ENCODE results near the gene CTNNBIP1.

Gene CTNNBIP1

DNA sequence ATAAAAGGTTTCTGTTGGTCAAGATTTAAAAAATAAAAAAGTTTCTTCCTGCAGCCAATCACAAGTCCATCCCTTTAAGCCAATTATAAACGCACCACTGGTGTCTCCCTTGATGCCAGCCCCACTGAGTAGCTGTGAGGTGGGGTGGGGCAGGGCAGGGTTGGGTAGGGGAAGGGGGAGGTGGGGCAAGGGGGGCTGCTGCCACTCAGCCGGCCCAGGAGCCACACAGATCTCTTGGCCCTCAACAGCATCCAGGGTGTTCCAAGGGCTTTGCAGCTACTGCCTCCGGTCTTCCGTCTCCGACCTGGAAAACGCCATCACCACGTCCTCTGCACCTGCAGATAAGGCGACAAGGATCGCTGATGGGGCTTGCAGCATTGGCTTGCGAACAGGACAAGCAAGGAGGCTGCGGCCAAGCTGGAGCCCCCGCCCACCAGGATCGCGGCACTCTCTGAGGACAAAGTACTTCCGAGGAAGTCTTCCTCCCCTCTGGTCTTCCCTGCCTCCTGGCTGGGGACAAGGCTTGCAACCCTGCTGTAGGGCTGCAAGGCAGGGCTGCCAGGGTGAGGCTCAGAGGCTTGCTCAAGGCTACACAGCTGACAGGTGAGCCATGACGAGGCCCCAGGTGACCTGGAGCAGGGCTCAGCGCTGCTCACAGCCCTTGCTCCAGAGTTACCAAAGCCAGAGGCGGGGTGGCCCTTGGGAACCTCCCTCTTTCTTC is 59.5 kb downstream of the CTNNBIP1 start:
- ATAC-seq, result no peak
- TF ChIP-seq TCF4 (CRISPR knock-in tag; IDR thresholded peaks at IDR 0.05; ENCODE audit: borderline replicate concordance) (no peak), OSR1 (CRISPR knock-in tag; IDR thresholded peaks at IDR 0.05) (no peak), RARB (CRISPR knock-in tag; IDR thresholded peaks at IDR 0.05) (no peak), ARNTL (CRISPR knock-in tag; IDR thresholded peaks at IDR 0.05; ENCODE audit: borderline replicate concordance, low read depth) (no peak), ZC3H10 (CRISPR knock-in tag; IDR thresholded peaks at IDR 0.05) (no peak), PPARA (CRISPR knock-in tag; IDR thresholded peaks at IDR 0.05; ENCODE audit: borderline replicate concordance) (no peak)
- TF ChIP-seq, protein P1, sequence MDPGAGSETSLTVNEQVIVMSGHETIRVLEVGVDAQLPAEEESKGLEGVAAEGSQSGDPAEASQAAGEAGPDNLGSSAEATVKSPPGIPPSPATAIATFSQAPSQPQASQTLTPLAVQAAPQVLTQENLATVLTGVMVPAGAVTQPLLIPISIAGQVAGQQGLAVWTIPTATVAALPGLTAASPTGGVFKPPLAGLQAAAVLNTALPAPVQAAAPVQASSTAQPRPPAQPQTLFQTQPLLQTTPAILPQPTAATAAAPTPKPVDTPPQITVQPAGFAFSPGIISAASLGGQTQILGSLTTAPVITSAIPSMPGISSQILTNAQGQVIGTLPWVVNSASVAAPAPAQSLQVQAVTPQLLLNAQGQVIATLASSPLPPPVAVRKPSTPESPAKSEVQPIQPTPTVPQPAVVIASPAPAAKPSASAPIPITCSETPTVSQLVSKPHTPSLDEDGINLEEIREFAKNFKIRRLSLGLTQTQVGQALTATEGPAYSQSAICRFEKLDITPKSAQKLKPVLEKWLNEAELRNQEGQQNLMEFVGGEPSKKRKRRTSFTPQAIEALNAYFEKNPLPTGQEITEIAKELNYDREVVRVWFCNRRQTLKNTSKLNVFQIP (CRISPR knock-in tag; IDR thresholded peaks at IDR 0.05; ENCODE audit: borderline replicate concordance, low read depth), result no peak
- TF ChIP-seq, protein P2, sequence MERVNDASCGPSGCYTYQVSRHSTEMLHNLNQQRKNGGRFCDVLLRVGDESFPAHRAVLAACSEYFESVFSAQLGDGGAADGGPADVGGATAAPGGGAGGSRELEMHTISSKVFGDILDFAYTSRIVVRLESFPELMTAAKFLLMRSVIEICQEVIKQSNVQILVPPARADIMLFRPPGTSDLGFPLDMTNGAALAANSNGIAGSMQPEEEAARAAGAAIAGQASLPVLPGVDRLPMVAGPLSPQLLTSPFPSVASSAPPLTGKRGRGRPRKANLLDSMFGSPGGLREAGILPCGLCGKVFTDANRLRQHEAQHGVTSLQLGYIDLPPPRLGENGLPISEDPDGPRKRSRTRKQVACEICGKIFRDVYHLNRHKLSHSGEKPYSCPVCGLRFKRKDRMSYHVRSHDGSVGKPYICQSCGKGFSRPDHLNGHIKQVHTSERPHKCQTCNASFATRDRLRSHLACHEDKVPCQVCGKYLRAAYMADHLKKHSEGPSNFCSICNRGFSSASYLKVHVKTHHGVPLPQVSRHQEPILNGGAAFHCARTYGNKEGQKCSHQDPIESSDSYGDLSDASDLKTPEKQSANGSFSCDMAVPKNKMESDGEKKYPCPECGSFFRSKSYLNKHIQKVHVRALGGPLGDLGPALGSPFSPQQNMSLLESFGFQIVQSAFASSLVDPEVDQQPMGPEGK (CRISPR knock-in tag; IDR thresholded peaks at IDR 0.05; ENCODE audit: borderline replicate concordance), result no peak
- TF ChIP-seq, protein P3, sequence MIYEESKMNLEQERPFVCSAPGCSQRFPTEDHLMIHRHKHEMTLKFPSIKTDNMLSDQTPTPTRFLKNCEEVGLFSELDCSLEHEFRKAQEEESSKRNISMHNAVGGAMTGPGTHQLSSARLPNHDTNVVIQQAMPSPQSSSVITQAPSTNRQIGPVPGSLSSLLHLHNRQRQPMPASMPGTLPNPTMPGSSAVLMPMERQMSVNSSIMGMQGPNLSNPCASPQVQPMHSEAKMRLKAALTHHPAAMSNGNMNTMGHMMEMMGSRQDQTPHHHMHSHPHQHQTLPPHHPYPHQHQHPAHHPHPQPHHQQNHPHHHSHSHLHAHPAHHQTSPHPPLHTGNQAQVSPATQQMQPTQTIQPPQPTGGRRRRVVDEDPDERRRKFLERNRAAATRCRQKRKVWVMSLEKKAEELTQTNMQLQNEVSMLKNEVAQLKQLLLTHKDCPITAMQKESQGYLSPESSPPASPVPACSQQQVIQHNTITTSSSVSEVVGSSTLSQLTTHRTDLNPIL (CRISPR knock-in tag; IDR thresholded peaks at IDR 0.05; ENCODE audit: low read depth), result no peak

DNA sequence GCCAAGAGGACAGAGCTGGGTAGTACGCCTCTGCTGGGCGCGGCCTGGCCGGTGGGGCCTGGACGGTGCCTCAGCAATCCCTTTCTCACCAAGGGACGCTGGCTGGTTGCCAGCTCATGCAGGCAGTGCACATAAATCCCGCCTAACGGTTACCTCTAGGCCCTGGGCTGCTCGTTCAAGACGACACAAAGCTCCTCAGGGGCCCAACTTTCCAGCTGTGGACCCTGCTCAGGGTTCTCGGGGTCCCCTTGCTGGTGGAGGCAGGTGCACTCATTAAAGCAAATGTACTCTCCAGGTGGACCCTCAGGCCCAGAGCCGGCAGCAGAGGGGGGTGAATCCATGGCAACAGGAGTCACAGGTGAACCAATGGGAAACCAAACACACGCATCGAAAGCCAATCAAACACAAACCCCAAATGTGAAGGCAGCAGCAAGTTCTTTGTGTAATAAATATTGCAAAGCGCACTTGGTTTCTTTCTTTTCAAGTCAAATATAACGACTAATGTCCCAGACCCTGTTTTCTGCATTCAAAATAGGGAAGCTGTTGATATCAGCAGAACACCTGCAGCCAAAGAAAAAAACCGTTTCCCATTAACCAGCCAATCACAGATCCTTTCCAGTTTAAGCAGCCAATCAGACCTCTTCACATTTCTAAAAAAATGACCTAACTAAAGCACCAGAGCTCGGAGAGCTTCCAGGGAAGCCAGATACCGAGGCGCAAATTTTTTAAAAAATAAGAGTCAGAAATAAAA is 60.2 kb downstream of the CTNNBIP1 start:
- ATAC-seq, result no peak
- TF ChIP-seq ZNF70 (CRISPR knock-in tag; IDR thresholded peaks at IDR 0.05) (no peak), ISL1 (CRISPR knock-in tag; IDR thresholded peaks at IDR 0.05) (no peak), PPARA (CRISPR knock-in tag; IDR thresholded peaks at IDR 0.05; ENCODE audit: borderline replicate concordance) (no peak), OSR1 (CRISPR knock-in tag; IDR thresholded peaks at IDR 0.05) (no peak), SNAI2 (CRISPR knock-in tag; IDR thresholded peaks at IDR 0.05) (no peak), TOX (CRISPR knock-in tag; IDR thresholded peaks at IDR 0.05; ENCODE audit: borderline replicate concordance) (no peak), ZFP30 (CRISPR knock-in tag; IDR thresholded peaks at IDR 0.05) (no peak), ZC3H10 (CRISPR knock-in tag; IDR thresholded peaks at IDR 0.05) (no peak), RARB (CRISPR knock-in tag; IDR thresholded peaks at IDR 0.05) (no peak), BACH2 (CRISPR knock-in tag; IDR thresholded peaks at IDR 0.05; ENCODE audit: borderline replicate concordance) (no peak), ZNF8 (CRISPR knock-in tag; IDR thresholded peaks at IDR 0.05) (no peak), ARNTL (CRISPR knock-in tag; IDR thresholded peaks at IDR 0.05; ENCODE audit: borderline replicate concordance, low read depth) (no peak), ZNF565 (CRISPR knock-in tag; conservative IDR thresholded peaks at IDR 0.05; ENCODE audit: low read depth) (no peak), ESRRG (CRISPR knock-in tag; IDR thresholded peaks at IDR 0.05) (no peak), ZFP3 (CRISPR knock-in tag; IDR thresholded peaks at IDR 0.05) (no peak), CSDC2 (CRISPR knock-in tag; IDR thresholded peaks at IDR 0.05) (no peak)
- TF ChIP-seq, protein P4, sequence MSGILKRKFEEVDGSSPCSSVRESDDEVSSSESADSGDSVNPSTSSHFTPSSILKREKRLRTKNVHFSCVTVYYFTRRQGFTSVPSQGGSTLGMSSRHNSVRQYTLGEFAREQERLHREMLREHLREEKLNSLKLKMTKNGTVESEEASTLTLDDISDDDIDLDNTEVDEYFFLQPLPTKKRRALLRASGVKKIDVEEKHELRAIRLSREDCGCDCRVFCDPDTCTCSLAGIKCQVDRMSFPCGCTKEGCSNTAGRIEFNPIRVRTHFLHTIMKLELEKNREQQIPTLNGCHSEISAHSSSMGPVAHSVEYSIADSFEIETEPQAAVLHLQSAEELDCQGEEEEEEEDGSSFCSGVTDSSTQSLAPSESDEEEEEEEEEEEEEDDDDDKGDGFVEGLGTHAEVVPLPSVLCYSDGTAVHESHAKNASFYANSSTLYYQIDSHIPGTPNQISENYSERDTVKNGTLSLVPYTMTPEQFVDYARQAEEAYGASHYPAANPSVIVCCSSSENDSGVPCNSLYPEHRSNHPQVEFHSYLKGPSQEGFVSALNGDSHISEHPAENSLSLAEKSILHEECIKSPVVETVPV (CRISPR knock-in tag; IDR thresholded peaks at IDR 0.05), result no peak
- TF ChIP-seq, protein P1 (CRISPR knock-in tag; IDR thresholded peaks at IDR 0.05; ENCODE audit: borderline replicate concordance, low read depth), result no peak
- TF ChIP-seq, protein P5, sequence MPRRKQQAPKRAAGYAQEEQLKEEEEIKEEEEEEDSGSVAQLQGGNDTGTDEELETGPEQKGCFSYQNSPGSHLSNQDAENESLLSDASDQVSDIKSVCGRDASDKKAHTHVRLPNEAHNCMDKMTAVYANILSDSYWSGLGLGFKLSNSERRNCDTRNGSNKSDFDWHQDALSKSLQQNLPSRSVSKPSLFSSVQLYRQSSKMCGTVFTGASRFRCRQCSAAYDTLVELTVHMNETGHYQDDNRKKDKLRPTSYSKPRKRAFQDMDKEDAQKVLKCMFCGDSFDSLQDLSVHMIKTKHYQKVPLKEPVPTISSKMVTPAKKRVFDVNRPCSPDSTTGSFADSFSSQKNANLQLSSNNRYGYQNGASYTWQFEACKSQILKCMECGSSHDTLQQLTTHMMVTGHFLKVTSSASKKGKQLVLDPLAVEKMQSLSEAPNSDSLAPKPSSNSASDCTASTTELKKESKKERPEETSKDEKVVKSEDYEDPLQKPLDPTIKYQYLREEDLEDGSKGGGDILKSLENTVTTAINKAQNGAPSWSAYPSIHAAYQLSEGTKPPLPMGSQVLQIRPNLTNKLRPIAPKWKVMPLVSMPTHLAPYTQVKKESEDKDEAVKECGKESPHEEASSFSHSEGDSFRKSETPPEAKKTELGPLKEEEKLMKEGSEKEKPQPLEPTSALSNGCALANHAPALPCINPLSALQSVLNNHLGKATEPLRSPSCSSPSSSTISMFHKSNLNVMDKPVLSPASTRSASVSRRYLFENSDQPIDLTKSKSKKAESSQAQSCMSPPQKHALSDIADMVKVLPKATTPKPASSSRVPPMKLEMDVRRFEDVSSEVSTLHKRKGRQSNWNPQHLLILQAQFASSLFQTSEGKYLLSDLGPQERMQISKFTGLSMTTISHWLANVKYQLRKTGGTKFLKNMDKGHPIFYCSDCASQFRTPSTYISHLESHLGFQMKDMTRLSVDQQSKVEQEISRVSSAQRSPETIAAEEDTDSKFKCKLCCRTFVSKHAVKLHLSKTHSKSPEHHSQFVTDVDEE (CRISPR knock-in tag; IDR thresholded peaks at IDR 0.05), result no peak
- TF ChIP-seq, protein P3 (CRISPR knock-in tag; IDR thresholded peaks at IDR 0.05; ENCODE audit: low read depth), result no peak
